Panc1 (cell line): ENCODE data around the gene TSPAN2. TPM values are rescaled to one million over a fixed set of nuclear protein-coding genes. Genes with fewer than 3 reads are reported as not detected.

Source experiments
- ATAC-seq: fragments of 200-7000 bp; cut with Tn5 transposase; 2 replicates; pipeline ENCODE4 v1.9.1; 2020; ENCODE audit warnings: mild to moderate bottlenecking, moderate library complexity
- BruUV-seq: library from RNA; stranded (reverse); fragments of 400-500 nt; replicated peaks from 2 replicates; lab custom pipeline; 2021; lab: Mats Ljungman, UMichigan
- CTCF ChIA-PET: fragments of 300-600 bp; sonication (Branson Sonifier 250); formaldehyde crosslinking; loops from one replicate; lab custom pipeline; 2022; ENCODE audit warnings: antibody characterized with exemption; lab: Charles Lee
- POLR2A ChIA-PET: fragments of 300-600 bp; sonication (Branson Sonifier 250); formaldehyde crosslinking; loops from one replicate; lab custom pipeline; 2022; ENCODE audit warnings: antibody characterized with exemption; lab: Charles Lee
- DNase-seq: peaks from one replicate; pipeline ENCODE4 v3.0.0-alpha.2; 2010; ENCODE audit warnings: low read depth, low spot score
- H3K27ac ChIP-seq: 2 replicates; pipeline ENCODE4 v1.5.1; 2011; ENCODE audit warnings: mild to moderate bottlenecking, low read length, inconsistent platforms
- H3K27me3 ChIP-seq: fragments of 200-500 bp; sonication (Bioruptor generic); 2 replicates; pipeline ENCODE4 v1.6.0; 2014; ENCODE audit warnings: low read length, inconsistent platforms; ENCODE audit not compliant: control insufficient read depth, insufficient read depth
- H3K36me3 ChIP-seq: fragments of 200-500 bp; sonication (Bioruptor generic); 2 replicates; pipeline ENCODE4 v1.5.1; 2014; ENCODE audit warnings: inconsistent platforms, mild to moderate bottlenecking, low read length, moderate library complexity; ENCODE audit not compliant: control insufficient read depth, insufficient read depth
- H3K4me1 ChIP-seq: 2 replicates; pipeline ENCODE4 v1.5.1; 2011; ENCODE audit warnings: inconsistent platforms, mild to moderate bottlenecking, low read length, moderate library complexity; ENCODE audit not compliant: control insufficient read depth, insufficient read depth
- H3K4me3 ChIP-seq, 2 experiments: 2 replicates each; pipeline ENCODE4 v1.5.1; 2011 to 2012; ENCODE audit warnings: low read depth in 2 of 2, low read length in 2 of 2, mild to moderate bottlenecking in 2 of 2, inconsistent platforms in 1 of 2, moderate library complexity in 1 of 2
- H3K9me3 ChIP-seq: fragments of 200-500 bp; sonication (Bioruptor generic); 2 replicates; pipeline ENCODE4 v1.5.1; 2014; ENCODE audit warnings: low read depth, mild to moderate bottlenecking, inconsistent platforms, low read length, moderate library complexity; ENCODE audit not compliant: control insufficient read depth, insufficient read depth
- CTCF ChIP-seq: fragments of 450-650 bp; IDR thresholded peaks from 2 replicates; pipeline ENCODE4 v1.5.1; 2017; ENCODE audit warnings: mild to moderate bottlenecking
- POLR2AphosphoS5 ChIP-seq: IDR thresholded peaks from 2 replicates; pipeline ENCODE4 v1.6.1; 2012; ENCODE audit warnings: mild to moderate bottlenecking, low read depth, low read length, moderate library complexity
- REST ChIP-seq, 2 experiments: IDR thresholded peaks; 2 replicates each; pipeline ENCODE4 v1.6.1; 2011 to 2012; ENCODE audit warnings: low read depth in 2 of 2, control low read depth in 1 of 2, low read length in 1 of 2, mild to moderate bottlenecking in 1 of 2, moderate library complexity in 1 of 2; ENCODE audit not compliant: insufficient read depth in 1 of 2
- SIN3A ChIP-seq: IDR thresholded peaks from 2 replicates; pipeline ENCODE4 v1.6.1; 2012; ENCODE audit warnings: low read depth, mild to moderate bottlenecking, low read length, moderate library complexity, borderline replicate concordance; ENCODE audit not compliant: insufficient read depth
- TCF7L2 ChIP-seq: IDR thresholded peaks from 2 replicates; pipeline ENCODE4 v1.6.1; 2011; ENCODE audit warnings: mild to moderate bottlenecking, low read depth, low read length, inconsistent platforms
- in situ Hi-C: cut with HindIII; loops from 2 replicates; pipeline ENCODE4 v1.10.0; 2016; ENCODE audit warnings: low sequenced_read_pairs, low pct_unique_long_range_greater_than_20kb
- intact Hi-C: fragments of 100-400 bp; cut with micrococcal nuclease; formaldehyde crosslinking; loops from one replicate; pipeline ENCODE4 v1.10.0; 2022; ENCODE audit not compliant: unreplicated experiment
- total RNA-seq: library from RNA; stranded (reverse); gene quantifications from one replicate; pipeline ENCODE4 v1.2.1, GENCODE V29; 2021; ENCODE audit not compliant: unreplicated experiment

Gene TSPAN2
- total RNA-seq, 1 experiment from 2014 or later = not detected

- intact Hi-C loops = loop anchor here (5.0 kb wide), 2 partner anchors 461 to 636 kb away; no protein-coding TSS in a partner anchor
- no peak overlapping the region for H3K27ac ChIP-seq
- H3K4me3 ChIP-seq = no peak overlapping the region
- DNase-seq (no peak), ATAC-seq (no peak)
- H3K36me3 ChIP-seq = no peaks in the 10 kb centered on the region
- in situ Hi-C loops = no loop called here
- ChIA-PET POLR2A (no interaction called here), CTCF (interaction anchor here (0.6 kb wide), 1 partner anchor 1301 kb away, joined by 3 read pairs; no protein-coding TSS in a partner anchor)
- H3K9me3 ChIP-seq = no peaks in the 10 kb centered on the region
- no peaks in the 10 kb centered on the region for H3K27me3 ChIP-seq
- no peaks in the 10 kb centered on the region for H3K4me1 ChIP-seq
- TF ChIP-seq POLR2AphosphoS5 = no peak
- TF ChIP-seq SIN3A = no peak
- no TSS peak for BruUV-seq
Observed at GRCh38 chr1:115136706-115137105, 47.4 kb upstream of the TSPAN2 start.

- no peak overlapping the region for H3K4me3 ChIP-seq
- in situ Hi-C loops (no loop called here), intact Hi-C loops (loop anchor here (5.0 kb wide), 2 partner anchors 461 to 636 kb away; no protein-coding TSS in a partner anchor)
- no peaks in the 10 kb centered on the region for H3K4me1 ChIP-seq
- CTCF ChIA-PET = interaction anchor here (0.6 kb wide), 1 partner anchor 188 kb away, joined by 3 read pairs; no protein-coding TSS in a partner anchor
- no peaks in the 10 kb centered on the region for H3K27me3 ChIP-seq
- POLR2A ChIA-PET = no interaction called here
- no peaks in the 10 kb centered on the region for H3K36me3 ChIP-seq
- TF ChIP-seq REST (IDR thresholded peaks at IDR 0.05; ENCODE audit: insufficient read depth in 1 of 2, low read depth in 2 of 2, low read length in 1 of 2) (no peak), SIN3A (no peak), POLR2AphosphoS5 (no peak), CTCF (no peak), TCF7L2 (no peak)
- H3K9me3 ChIP-seq = no peaks in the 10 kb centered on the region
- no peak for DNase-seq
- no peak for ATAC-seq
- no TSS peak for BruUV-seq
- no peak overlapping the region for H3K27ac ChIP-seq
Observed at GRCh38 chr1:115136106-115136505, 46.8 kb upstream of the TSPAN2 start.

GRCh38 chr1:115135681-115136080 lies 46.4 kb upstream of the TSPAN2 start:
- no TSS peak for BruUV-seq
- CTCF ChIA-PET = interaction anchor here (0.6 kb wide), 1 partner anchor 188 kb away, joined by 3 read pairs; no protein-coding TSS in a partner anchor
- H3K9me3 ChIP-seq = no peaks in the 10 kb centered on the region
- no peak overlapping the region for H3K27ac ChIP-seq
- DNase-seq (no peak), ATAC-seq (no peak)
- POLR2A ChIA-PET = no interaction called here
- H3K36me3 ChIP-seq = no peaks in the 10 kb centered on the region
- intact Hi-C loops = loop anchor here (5.0 kb wide), 2 partner anchors 462 to 637 kb away; no protein-coding TSS in a partner anchor
- in situ Hi-C loops = no loop called here
- H3K4me1 ChIP-seq = no peaks in the 10 kb centered on the region
- TF ChIP-seq TCF7L2 = no peak
- no peak for TF ChIP-seq REST (IDR thresholded peaks at IDR 0.05; ENCODE audit: insufficient read depth in 1 of 2, low read depth in 2 of 2, low read length in 1 of 2)
- TF ChIP-seq POLR2AphosphoS5 = no peak
- no peak for TF ChIP-seq CTCF
- TF ChIP-seq SIN3A = no peak
- no peaks in the 10 kb centered on the region for H3K27me3 ChIP-seq
- H3K4me3 ChIP-seq = no peak overlapping the region
